SU-DHL-6 (cell line): Measurements from ENCODE around the gene BLMH.

ENCODE experiments used
- CTCF ChIP-seq: fragments of 200-600 bp; sonication (generic); IDR thresholded peaks from one replicate; pipeline ENCODE4 v1.5.1; 2017; ENCODE audit warnings: antibody characterized with exemption, mild to moderate bottlenecking, low read length, moderate library complexity; ENCODE audit not compliant: insufficient read depth, poor library complexity, severe bottlenecking
- EZH2phosphoT487 ChIP-seq: fragments of 200-600 bp; sonication (generic), shearing (Covaris generic); conservative IDR thresholded peaks from 2 replicates; pipeline ENCODE4 v1.6.1; 2018; ENCODE audit warnings: mild to moderate bottlenecking, antibody characterized with exemption, low read length, moderate library complexity, mixed read lengths

DNA sequence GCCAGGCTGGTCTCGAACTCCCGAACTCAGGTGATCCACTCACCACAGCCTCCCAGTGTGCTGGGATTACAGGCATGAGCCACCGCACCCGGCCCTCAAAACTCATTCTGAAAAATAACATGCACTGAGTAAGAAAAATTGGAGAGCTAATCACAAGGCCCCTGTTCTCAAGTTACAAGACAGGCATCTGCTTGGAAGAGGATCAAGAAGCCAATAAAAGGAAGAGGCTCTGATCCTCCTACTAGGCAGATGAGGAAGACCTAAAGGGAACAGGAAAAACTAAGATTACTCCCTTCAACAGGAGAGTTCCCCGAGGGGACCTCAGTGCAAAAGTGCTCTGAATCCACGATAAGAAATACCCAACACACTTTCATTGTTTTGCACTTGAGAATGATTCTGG, 18.4 kb downstream of the BLMH start:
- TF ChIP-seq CTCF (no peak), EZH2phosphoT487 (no peak)
